ENCODE measurements around the gene BHLHE23. TPM values are rescaled to one million over a fixed set of nuclear protein-coding genes. Genes with fewer than 3 reads are reported as not detected.

BHLHE23 gene
- total RNA-seq, 4 donors from 2014 or later, result not detected

GRCh38 chr20:62966212-62967148, 40.3 kb downstream of the BHLHE23 start:
- no peak for DNase-seq
- Histone ChIP-seq H3K9me3 (no peaks in the 10 kb centered on the region), H3K27ac (no peak overlapping the region), H3K4me1 (no peaks in the 10 kb centered on the region), H3K36me3 (no peaks in the 10 kb centered on the region), H3K4me3 (no peak overlapping the region), H3K27me3 (peaks cover 0 to 6% of the 10 kb centered on the region in 2 donors)
- no peak for TF ChIP-seq CTCF (IDR thresholded peaks at IDR 0.05)
- TF ChIP-seq POLR2A (IDR thresholded peaks at IDR 0.05), result no peak
- intact Hi-C loops (cut with DNase I; ENCODE audit: low total_unique reads), result no loop called here

GRCh38 chr20:62965363-62965771, 41.4 kb downstream of the BHLHE23 start:
- Histone ChIP-seq H3K9me3 (no peaks in the 10 kb centered on the region), H3K4me1 (no peaks in the 10 kb centered on the region), H3K4me3 (no peak overlapping the region), H3K27me3 (peaks cover 0 to 1% of the 10 kb centered on the region in 2 donors), H3K27ac (no peak overlapping the region), H3K36me3 (no peaks in the 10 kb centered on the region)
- DNase-seq, result no peak
- TF ChIP-seq CTCF (IDR thresholded peaks at IDR 0.05) (no peak), POLR2A (IDR thresholded peaks at IDR 0.05) (no peak)
- intact Hi-C loops (cut with DNase I; ENCODE audit: low total_unique reads), result no loop called here

- no peaks in the 10 kb centered on the region for H3K27me3 ChIP-seq
- H3K4me3 ChIP-seq, result no peak overlapping the region
- no peaks in the 10 kb centered on the region for H3K9me3 ChIP-seq
- no peaks in the 10 kb centered on the region for H3K36me3 ChIP-seq
- intact Hi-C loops (cut with DNase I; ENCODE audit: low total_unique reads), result no loop called here
- no peak overlapping the region for H3K27ac ChIP-seq
- no peak for DNase-seq
- TF ChIP-seq POLR2A (IDR thresholded peaks at IDR 0.05) (no peak), CTCF (IDR thresholded peaks at IDR 0.05) (no peak)
- no peaks in the 10 kb centered on the region for H3K4me1 ChIP-seq
Measured at GRCh38 chr20:62964700-62965099, 42.1 kb downstream of the BHLHE23 start.

- no peak for TF ChIP-seq POLR2A (IDR thresholded peaks at IDR 0.05)
- no peak for TF ChIP-seq CTCF (IDR thresholded peaks at IDR 0.05)
- H3K27ac ChIP-seq, result no peak overlapping the region
- no peaks in the 10 kb centered on the region for H3K9me3 ChIP-seq
- H3K27me3 ChIP-seq, result no peaks in the 10 kb centered on the region
- no peak for DNase-seq
- H3K4me1 ChIP-seq, result no peaks in the 10 kb centered on the region
- H3K4me3 ChIP-seq, result no peak overlapping the region
- H3K36me3 ChIP-seq, result no peaks in the 10 kb centered on the region
- intact Hi-C loops (cut with DNase I; ENCODE audit: low total_unique reads), result no loop called here
Measured at GRCh38 chr20:62963614-62964397, 43.0 kb downstream of the BHLHE23 start.

Measured in uterus (tissue), 4 donors.